ENCODE measurements around the gene TTC7B. TPM values are rescaled to one million over a fixed set of nuclear protein-coding genes. Genes with fewer than 3 reads are reported as not detected.
A peak's percentile ranks its signal among the peaks of the same experiment; 100 is the strongest.

Gene TTC7B
- total RNA-seq, 1 donor from 2014 or later = 40.3 TPM

DNA sequence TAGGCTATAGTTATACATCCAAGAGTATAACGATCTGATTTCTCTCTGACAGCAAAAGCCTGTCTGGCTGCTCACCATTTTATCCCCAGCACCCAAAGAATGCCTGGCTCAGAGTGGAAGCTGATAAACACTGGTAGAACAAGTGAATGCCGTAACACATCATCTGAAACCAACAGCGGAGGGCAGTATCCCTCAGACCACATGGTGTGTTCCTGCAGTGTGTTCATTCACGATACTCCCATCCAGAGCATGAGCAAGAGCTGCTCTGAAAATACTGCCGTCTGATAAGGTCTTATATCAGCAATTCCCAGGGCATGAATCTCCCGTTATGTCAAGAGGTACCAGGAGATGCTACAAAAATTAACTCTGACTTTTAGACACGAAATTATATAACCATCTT lies 95.9 kb downstream of the TTC7B start:
- DNase-seq (ENCODE audit: low spot score) = no peak
- no peaks in the 10 kb centered on the region for H3K27me3 Mint-ChIP-seq (ENCODE audit: low read depth)
- H3K9me3 Mint-ChIP-seq (ENCODE audit: low read depth) = no peaks in the 10 kb centered on the region
- no peak overlapping the region for H3K27ac Mint-ChIP-seq (ENCODE audit: unreplicated experiment)
- TF ChIP-seq, protein P1, sequence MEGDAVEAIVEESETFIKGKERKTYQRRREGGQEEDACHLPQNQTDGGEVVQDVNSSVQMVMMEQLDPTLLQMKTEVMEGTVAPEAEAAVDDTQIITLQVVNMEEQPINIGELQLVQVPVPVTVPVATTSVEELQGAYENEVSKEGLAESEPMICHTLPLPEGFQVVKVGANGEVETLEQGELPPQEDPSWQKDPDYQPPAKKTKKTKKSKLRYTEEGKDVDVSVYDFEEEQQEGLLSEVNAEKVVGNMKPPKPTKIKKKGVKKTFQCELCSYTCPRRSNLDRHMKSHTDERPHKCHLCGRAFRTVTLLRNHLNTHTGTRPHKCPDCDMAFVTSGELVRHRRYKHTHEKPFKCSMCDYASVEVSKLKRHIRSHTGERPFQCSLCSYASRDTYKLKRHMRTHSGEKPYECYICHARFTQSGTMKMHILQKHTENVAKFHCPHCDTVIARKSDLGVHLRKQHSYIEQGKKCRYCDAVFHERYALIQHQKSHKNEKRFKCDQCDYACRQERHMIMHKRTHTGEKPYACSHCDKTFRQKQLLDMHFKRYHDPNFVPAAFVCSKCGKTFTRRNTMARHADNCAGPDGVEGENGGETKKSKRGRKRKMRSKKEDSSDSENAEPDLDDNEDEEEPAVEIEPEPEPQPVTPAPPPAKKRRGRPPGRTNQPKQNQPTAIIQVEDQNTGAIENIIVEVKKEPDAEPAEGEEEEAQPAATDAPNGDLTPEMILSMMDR (IDR thresholded peaks at IDR 0.05) = no peak
- no peak overlapping the region for H3K4me3 Mint-ChIP-seq (ENCODE audit: unreplicated experiment)
- H3K36me3 Mint-ChIP-seq (ENCODE audit: low read depth) = no peaks in the 10 kb centered on the region
- peaks cover 23% of the 10 kb centered on the region for H3K4me1 Mint-ChIP-seq (ENCODE audit: low read depth)

DNA sequence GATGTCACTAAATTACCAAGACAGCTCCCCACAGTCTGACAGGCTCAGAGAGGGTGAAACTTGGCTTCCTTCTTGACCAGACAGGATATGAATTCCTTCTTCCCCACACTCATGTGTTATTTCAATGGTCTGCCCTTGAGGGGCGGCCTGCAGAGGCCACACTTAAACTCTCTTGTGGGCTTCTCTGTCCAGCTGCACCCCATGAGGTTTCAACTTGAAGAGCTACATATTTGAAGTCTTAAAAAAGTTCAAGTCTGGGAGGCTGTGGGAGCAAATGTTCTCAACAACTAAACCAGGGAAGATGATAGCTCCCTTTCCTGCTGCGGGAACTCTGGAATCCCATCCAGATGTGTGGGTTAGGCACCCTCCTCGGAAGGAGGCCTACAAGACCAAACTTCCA lies 98.3 kb downstream of the TTC7B start:
- Mint-ChIP-seq H3K36me3 (ENCODE audit: low read depth) (peaks cover 7% of the 10 kb centered on the region), H3K27ac (ENCODE audit: unreplicated experiment) (peak overlapping the region; percentile 78)

GRCh38 chr14:90715993-90716392 lies 100.2 kb downstream of the TTC7B start:
- Mint-ChIP-seq H3K4me3 (ENCODE audit: unreplicated experiment) (no peak overlapping the region), H3K27me3 (ENCODE audit: low read depth) (no peaks in the 10 kb centered on the region), H3K4me1 (ENCODE audit: low read depth) (peaks cover 28% of the 10 kb centered on the region), H3K27ac (ENCODE audit: unreplicated experiment) (no peak overlapping the region), H3K9me3 (ENCODE audit: low read depth) (no peaks in the 10 kb centered on the region), H3K36me3 (ENCODE audit: low read depth) (peaks cover 7% of the 10 kb centered on the region)
- no peak for DNase-seq (ENCODE audit: low spot score)
- TF ChIP-seq, protein P1 (IDR thresholded peaks at IDR 0.05) = no peak

More for the DNA sequence above, 98.3 kb downstream of the TTC7B start:
- H3K4me3 Mint-ChIP-seq (ENCODE audit: unreplicated experiment) = no peak overlapping the region
- H3K27me3 Mint-ChIP-seq (ENCODE audit: low read depth) = no peaks in the 10 kb centered on the region
- no peak for DNase-seq (ENCODE audit: low spot score)
- no peaks in the 10 kb centered on the region for H3K9me3 Mint-ChIP-seq (ENCODE audit: low read depth)
- TF ChIP-seq, protein P1 (IDR thresholded peaks at IDR 0.05) = no peak
- H3K4me1 Mint-ChIP-seq (ENCODE audit: low read depth) = peaks cover 28% of the 10 kb centered on the region

GRCh38 chr14:90715495-90715894 lies 100.7 kb downstream of the TTC7B start:
- Mint-ChIP-seq H3K9me3 (ENCODE audit: low read depth) (peaks cover 3% of the 10 kb centered on the region), H3K4me3 (ENCODE audit: unreplicated experiment) (no peak overlapping the region), H3K4me1 (ENCODE audit: low read depth) (peaks cover 25% of the 10 kb centered on the region), H3K36me3 (ENCODE audit: low read depth) (peaks cover 8% of the 10 kb centered on the region), H3K27me3 (ENCODE audit: low read depth) (no peaks in the 10 kb centered on the region), H3K27ac (ENCODE audit: unreplicated experiment) (no peak overlapping the region)
- TF ChIP-seq, protein P1 (IDR thresholded peaks at IDR 0.05) = no peak
- no peak for DNase-seq (ENCODE audit: low spot score)

- no peaks in the 10 kb centered on the region for H3K27me3 Mint-ChIP-seq (ENCODE audit: low read depth)
- H3K4me1 Mint-ChIP-seq (ENCODE audit: low read depth) = peaks cover 23% of the 10 kb centered on the region
- TF ChIP-seq, protein P1 (IDR thresholded peaks at IDR 0.05) = no peak
- H3K36me3 Mint-ChIP-seq (ENCODE audit: low read depth) = peaks cover 8% of the 10 kb centered on the region
- DNase-seq (ENCODE audit: low spot score) = no peak
- H3K9me3 Mint-ChIP-seq (ENCODE audit: low read depth) = peaks cover 3% of the 10 kb centered on the region
- no peak overlapping the region for H3K4me3 Mint-ChIP-seq (ENCODE audit: unreplicated experiment)
- H3K27ac Mint-ChIP-seq (ENCODE audit: unreplicated experiment) = no peak overlapping the region
Observed at GRCh38 chr14:90714811-90715210, 101.4 kb downstream of the TTC7B start.
